A549 (cell line): ENCODE data around the gene GLCE. TPM values are rescaled to one million over a fixed set of nuclear protein-coding genes. Genes with fewer than 3 reads are reported as not detected.
A peak's percentile ranks its signal among the peaks of the same experiment; 100 is the strongest.

ENCODE experiments used
- ATAC-seq, 2 experiments: fragments of 200-7000 bp in 1 of 2; fragments of >200 bp in 1 of 2; cut with Nextera tagmentation in 1 of 2; cut with Tn5 transposase in 1 of 2; 3 replicates each; pipeline versions ENCODE4 v1.8.0 to v1.9.1; 2018 to 2020; ENCODE audit warnings: mild to moderate bottlenecking in 1 of 2, moderate library complexity in 1 of 2
- CTCF ChIA-PET: fragments of 300-600 bp; sonication (Branson Sonifier 250); formaldehyde crosslinking; extraction: SDS; loops from one replicate; lab custom pipeline; 2021; ENCODE audit warnings: antibody characterized with exemption, inconsistent platforms; lab: Yijun Ruan, JAX
- POLR2A ChIA-PET: fragments of 350-600 bp; formaldehyde crosslinking; extraction: SDS; loops from one replicate; lab custom pipeline; 2021; ENCODE audit warnings: antibody characterized with exemption, inconsistent platforms; lab: Yijun Ruan, JAX
- DNase-seq, 2 experiments: peaks; one replicate each; pipeline versions ENCODE4 v3.0.0 to v3.0.0-alpha.2; 2011 to 2016; ENCODE audit warnings: low read depth in 1 of 2, low spot score in 1 of 2
- FAIRE-seq: peaks from 2 replicates; lab custom pipeline; 2011; peaks lifted over from hg19 to GRCh38; lab: Jason Lieb, UNC
- H3K27ac ChIP-seq, 2 experiments: fragments of >200 bp; sonication (Bioruptor Twin); formaldehyde crosslinking; 3 replicates each; pipeline ENCODE4 v1.5.1; 2016 to 2017
- H3K4me1 ChIP-seq: fragments of >200 bp; sonication (Bioruptor Twin); formaldehyde crosslinking; 3 replicates; pipeline ENCODE4 v1.6.1; 2016
- H3K4me2 ChIP-seq: fragments of >200 bp; sonication (Bioruptor Twin); formaldehyde crosslinking; 3 replicates; pipeline ENCODE4 v1.6.1; 2016
- H3K4me3 ChIP-seq: fragments of >200 bp; sonication (Bioruptor Twin); formaldehyde crosslinking; 3 replicates; pipeline ENCODE4 v1.5.1; 2016
- H3K9me3 ChIP-seq: fragments of >200 bp; sonication (Bioruptor Twin); formaldehyde crosslinking; 3 replicates; pipeline ENCODE4 v1.6.1; 2016
- BCL3 ChIP-seq: fragments of >200 bp; sonication (Bioruptor Twin); formaldehyde crosslinking; IDR thresholded peaks from 3 replicates; pipeline ENCODE4 v1.6.1; 2016
- CBX2 ChIP-seq: fragments of 200-600 bp; sonication (generic); IDR thresholded peaks from 2 replicates; pipeline ENCODE4 v1.6.1; 2016; ENCODE audit warnings: low read depth, mild to moderate bottlenecking, borderline replicate concordance
- EHMT2 ChIP-seq: fragments of 200-600 bp; sonication (generic); IDR thresholded peaks from 2 replicates; pipeline ENCODE4 v1.6.1; 2016; ENCODE audit warnings: antibody characterized with exemption, low read depth, mild to moderate bottlenecking, moderate library complexity
- EP300 ChIP-seq, 2 experiments: fragments of >200 bp; sonication (Bioruptor Twin); formaldehyde crosslinking; IDR thresholded peaks; 2 replicates in 1 of 2; 3 replicates in 1 of 2; pipeline ENCODE4 v1.6.1; 2016 to 2017
- FOXS1 ChIP-seq: fragments of 250-450 bp; sonication (Bioruptor Pico); IDR thresholded peaks from 2 replicates; pipeline ENCODE4 v1.5.0; 2020; ENCODE audit warnings: mild to moderate bottlenecking, moderate library complexity
- HEYL ChIP-seq: fragments of 250-450 bp; sonication (Bioruptor Pico); IDR thresholded peaks from 2 replicates; pipeline ENCODE4 v1.8.0; 2021; ENCODE audit warnings: mild to moderate bottlenecking, moderate library complexity
- HMGXB4 ChIP-seq: fragments of 250-450 bp; sonication (Bioruptor Pico); IDR thresholded peaks from 2 replicates; pipeline ENCODE4 v1.5.0; 2021; ENCODE audit warnings: mild to moderate bottlenecking, moderate library complexity, borderline replicate concordance
- HOXB13 ChIP-seq: fragments of 250-450 bp; sonication (Bioruptor Pico); IDR thresholded peaks from 2 replicates; pipeline ENCODE4 v1.5.0; 2020; ENCODE audit warnings: low read depth, mild to moderate bottlenecking, moderate library complexity
- JUNB ChIP-seq: fragments of >200 bp; sonication (Bioruptor Twin); formaldehyde crosslinking; IDR thresholded peaks from 2 replicates; pipeline ENCODE4 v1.6.1; 2016
- KDM1A ChIP-seq: fragments of 200-600 bp; sonication (generic); IDR thresholded peaks from 2 replicates; pipeline ENCODE4 v1.6.1; 2016; ENCODE audit warnings: low read depth, mild to moderate bottlenecking
- MAX ChIP-seq: IDR thresholded peaks from 2 replicates; pipeline ENCODE4 v1.6.1; 2012
- NR3C1 ChIP-seq: fragments of >200 bp; sonication (Bioruptor Twin); formaldehyde crosslinking; IDR thresholded peaks from 3 replicates; pipeline ENCODE4 v1.6.1; 2017
- PBX3 ChIP-seq: IDR thresholded peaks from 2 replicates; pipeline ENCODE4 v1.6.1; 2012
- PHF8 ChIP-seq: fragments of 200-600 bp; sonication (generic); IDR thresholded peaks from 2 replicates; pipeline ENCODE4 v1.6.1; 2016; ENCODE audit warnings: low read depth, mild to moderate bottlenecking, antibody characterized with exemption, moderate library complexity, borderline replicate concordance
- RCOR1 ChIP-seq: fragments of 150-350 bp; IDR thresholded peaks from 2 replicates; pipeline ENCODE4 v1.6.1; 2014; ENCODE audit warnings: antibody characterized with exemption, low read length, low read depth
- RNF2 ChIP-seq: fragments of 200-600 bp; sonication (generic); IDR thresholded peaks from 2 replicates; pipeline ENCODE4 v1.6.1; 2016; ENCODE audit warnings: low read depth, mild to moderate bottlenecking, antibody characterized with exemption, moderate library complexity, borderline replicate concordance
- TP53 ChIP-seq: fragments of 250-450 bp; sonication (Bioruptor Pico); IDR thresholded peaks from 2 replicates; pipeline ENCODE4 v1.5.0; 2021; ENCODE audit warnings: mild to moderate bottlenecking, moderate library complexity
- ZFP36 ChIP-seq: fragments of 450-650 bp; IDR thresholded peaks from 2 replicates; pipeline ENCODE4 v1.6.1; 2014; ENCODE audit warnings: borderline replicate concordance; ENCODE audit not compliant: partially characterized antibody
- WGBS: methylation state at CpG from one replicate; pipeline ENCODE4 v1.1.6; 2017; ENCODE audit errors: missing lambda C conversion rate; 5-methylcytosine and 5-hydroxymethylcytosine counted together
- polyA plus RNA-seq, 4 experiments: library from polyadenylated mRNA; depleted of rRNA in 3 of 4; stranded (reverse); fragments of >200 nt; fragmentation: RNase III in 1 of 4; extraction: RNeasy Plus Mini Kit Qiagen cat#74134 plus additional on column Dnase treatment in 1 of 4; gene quantifications; 2 replicates in 3 of 4; 3 replicates in 1 of 4; pipeline ENCODE4 v1.2.3, GENCODE V29; 2011 to 2017

The GLCE gene
- polyA plus RNA-seq, 2 of the 4 experiments (the other 2 are of a cell fraction), result 19.6 to 41.8 TPM

GRCh38 chr15:69132977-69133861 is 27.2 kb upstream of the GLCE start:
- peaks cover 7% of the 10 kb centered on the region; the same call in 1 of the 3 replicates for H3K4me1 ChIP-seq
- no peak for FAIRE-seq

GRCh38 chr15:69133862-69134519 is 26.4 kb upstream of the GLCE start:
- Histone ChIP-seq H3K9me3 (no peaks in the 10 kb centered on the region), H3K4me2 (no peak overlapping the region), H3K27ac (no peak overlapping the region)
- CTCF ChIA-PET, result interaction anchor here (0.8 to 3.0 kb wide), 5 partner anchors 8 to 15 kb away, joined by 3 to 10 read pairs (median 5); no protein-coding TSS in a partner anchor
- WGBS, result 82% methylated on average over 5 of the region's 5 CpGs
- ATAC-seq, result no peak
- TF ChIP-seq PBX3 (no peak), PHF8 (no peak), FOXS1 (no peak), RNF2 (no peak), TP53 (CRISPR knock-in tag) (no peak), CBX2 (no peak), HOXB13 (CRISPR knock-in tag) (no peak), NR3C1 (no peak), RCOR1 (no peak), EP300 (IDR thresholded peaks at IDR 0.05) (no peak), HEYL (CRISPR knock-in tag) (no peak), BCL3 (no peak), ZFP36 (no peak), MAX (no peak), JUNB (no peak), EHMT2 (no peak)
- TF ChIP-seq, all 56 proteins: peak for 0
- Histone ChIP-seq H3K4me3 (no peak overlapping the region), H3K4me1 (0 out of 3 replicates have a peak, but pooled peaks cover under 1% of the 10 kb centered on the region)
- POLR2A ChIA-PET, result no interaction called here
- no peak for DNase-seq
- no peak for FAIRE-seq

More at GRCh38 chr15:69132977-69133861, 27.2 kb upstream of the GLCE start:
- ATAC-seq (peak in 1 of 2 experiments; percentile 34; a peak in 2 of 6 replicates), DNase-seq (peak in 1 of 2 experiments; percentile 20)
- Histone ChIP-seq H3K9me3 (no peaks in the 10 kb centered on the region), H3K4me3 (no peak overlapping the region), H3K27ac (no peak overlapping the region), H3K4me2 (no peak overlapping the region)
- ChIA-PET CTCF (interaction anchor here (0.5 to 3.0 kb wide), 6 partner anchors 9 to 322 kb away, joined by 3 to 10 read pairs (median 4); no protein-coding TSS in a partner anchor), POLR2A (no interaction called here)
- WGBS, result 46% methylated on average over 3 of the region's 3 CpGs
- TF ChIP-seq HMGXB4 (CRISPR knock-in tag), result no peak
- TF ChIP-seq KDM1A, result 0 out of 2 replicates have a peak, but pooled peaks have one; percentile 15
